ENCODE measurements around the gene NNMT.

The NNMT gene

GRCh38 chr11:114344494-114344893, 48.3 kb downstream of the NNMT start:
- no peak for TF ChIP-seq SIN3A (IDR thresholded peaks at IDR 0.05; ENCODE audit: borderline replicate concordance, insufficient read depth, low read length)
- no peak for TF ChIP-seq POLR2AphosphoS5 (IDR thresholded peaks at IDR 0.05; ENCODE audit: low read depth, low read length)
- TF ChIP-seq FOXP2 (optimal IDR thresholded peaks at IDR 0.05; ENCODE audit: borderline replicate concordance, extremely low read depth, extremely low read length, insufficient read depth) = no peak
- no peak for TF ChIP-seq TAF1 (IDR thresholded peaks at IDR 0.05; ENCODE audit: borderline replicate concordance, insufficient read depth, low read length)

GRCh38 chr11:114345575-114346222, 49.5 kb downstream of the NNMT start:
- TF ChIP-seq SIN3A (IDR thresholded peaks at IDR 0.05; ENCODE audit: borderline replicate concordance, insufficient read depth, low read length) = no peak

- TF ChIP-seq SIN3A (IDR thresholded peaks at IDR 0.05; ENCODE audit: borderline replicate concordance, insufficient read depth, low read length) (no peak), TAF1 (IDR thresholded peaks at IDR 0.05; ENCODE audit: borderline replicate concordance, insufficient read depth, low read length) (no peak), FOXP2 (optimal IDR thresholded peaks at IDR 0.05; ENCODE audit: borderline replicate concordance, extremely low read depth, extremely low read length, insufficient read depth) (no peak), POLR2AphosphoS5 (IDR thresholded peaks at IDR 0.05; ENCODE audit: low read depth, low read length) (no peak)
- TF ChIP-seq, protein P1, sequence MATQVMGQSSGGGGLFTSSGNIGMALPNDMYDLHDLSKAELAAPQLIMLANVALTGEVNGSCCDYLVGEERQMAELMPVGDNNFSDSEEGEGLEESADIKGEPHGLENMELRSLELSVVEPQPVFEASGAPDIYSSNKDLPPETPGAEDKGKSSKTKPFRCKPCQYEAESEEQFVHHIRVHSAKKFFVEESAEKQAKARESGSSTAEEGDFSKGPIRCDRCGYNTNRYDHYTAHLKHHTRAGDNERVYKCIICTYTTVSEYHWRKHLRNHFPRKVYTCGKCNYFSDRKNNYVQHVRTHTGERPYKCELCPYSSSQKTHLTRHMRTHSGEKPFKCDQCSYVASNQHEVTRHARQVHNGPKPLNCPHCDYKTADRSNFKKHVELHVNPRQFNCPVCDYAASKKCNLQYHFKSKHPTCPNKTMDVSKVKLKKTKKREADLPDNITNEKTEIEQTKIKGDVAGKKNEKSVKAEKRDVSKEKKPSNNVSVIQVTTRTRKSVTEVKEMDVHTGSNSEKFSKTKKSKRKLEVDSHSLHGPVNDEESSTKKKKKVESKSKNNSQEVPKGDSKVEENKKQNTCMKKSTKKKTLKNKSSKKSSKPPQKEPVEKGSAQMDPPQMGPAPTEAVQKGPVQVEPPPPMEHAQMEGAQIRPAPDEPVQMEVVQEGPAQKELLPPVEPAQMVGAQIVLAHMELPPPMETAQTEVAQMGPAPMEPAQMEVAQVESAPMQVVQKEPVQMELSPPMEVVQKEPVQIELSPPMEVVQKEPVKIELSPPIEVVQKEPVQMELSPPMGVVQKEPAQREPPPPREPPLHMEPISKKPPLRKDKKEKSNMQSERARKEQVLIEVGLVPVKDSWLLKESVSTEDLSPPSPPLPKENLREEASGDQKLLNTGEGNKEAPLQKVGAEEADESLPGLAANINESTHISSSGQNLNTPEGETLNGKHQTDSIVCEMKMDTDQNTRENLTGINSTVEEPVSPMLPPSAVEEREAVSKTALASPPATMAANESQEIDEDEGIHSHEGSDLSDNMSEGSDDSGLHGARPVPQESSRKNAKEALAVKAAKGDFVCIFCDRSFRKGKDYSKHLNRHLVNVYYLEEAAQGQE (IDR thresholded peaks at IDR 0.05; ENCODE audit: insufficient read depth in 1 of 2, low read depth in 2 of 2, low read length in 2 of 2) = no peak
These were observed 50.5 kb downstream of the NNMT start for GRCh38 chr11:114346709-114347141.

GRCh38 chr11:114348200-114349191, 52.3 kb downstream of the NNMT start:
- TF ChIP-seq SIN3A (IDR thresholded peaks at IDR 0.05; ENCODE audit: borderline replicate concordance, insufficient read depth, low read length) (no peak), TAF1 (IDR thresholded peaks at IDR 0.05; ENCODE audit: borderline replicate concordance, insufficient read depth, low read length) (no peak)

DNA sequence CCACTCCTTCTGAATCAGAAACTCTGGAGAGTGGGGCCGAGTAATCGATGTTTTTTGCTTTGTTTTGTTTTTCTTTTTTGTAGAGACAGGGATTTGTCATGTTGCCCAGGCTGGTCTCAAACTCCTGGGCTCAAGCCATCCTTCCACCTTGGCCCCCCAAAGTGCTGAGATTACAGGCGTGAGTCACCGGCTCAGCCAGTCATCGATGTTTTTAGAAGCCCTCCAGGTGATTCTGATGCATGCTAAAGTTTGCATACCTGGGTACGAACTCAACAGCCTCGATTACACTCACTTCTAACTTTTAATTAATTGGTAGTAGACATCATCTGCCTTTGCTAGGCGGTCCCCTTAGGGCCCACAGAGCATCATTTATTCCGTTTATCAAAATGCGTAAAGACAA, 53.8 kb downstream of the NNMT start:
- TF ChIP-seq POLR2AphosphoS5 (IDR thresholded peaks at IDR 0.05; ENCODE audit: low read depth, low read length) (no peak), SIN3A (IDR thresholded peaks at IDR 0.05; ENCODE audit: borderline replicate concordance, insufficient read depth, low read length) (no peak), TAF1 (IDR thresholded peaks at IDR 0.05; ENCODE audit: borderline replicate concordance, insufficient read depth, low read length) (no peak), FOXP2 (optimal IDR thresholded peaks at IDR 0.05; ENCODE audit: borderline replicate concordance, extremely low read depth, extremely low read length, insufficient read depth) (no peak)
- TF ChIP-seq, protein P1 (IDR thresholded peaks at IDR 0.05; ENCODE audit: insufficient read depth in 1 of 2, low read depth in 2 of 2, low read length in 2 of 2) = no peak

GRCh38 chr11:114353443-114353842, 57.2 kb downstream of the NNMT start:
- TF ChIP-seq FOXP2 (optimal IDR thresholded peaks at IDR 0.05; ENCODE audit: borderline replicate concordance, extremely low read depth, extremely low read length, insufficient read depth) (no peak), POLR2AphosphoS5 (IDR thresholded peaks at IDR 0.05; ENCODE audit: low read depth, low read length) (no peak), TAF1 (IDR thresholded peaks at IDR 0.05; ENCODE audit: borderline replicate concordance, insufficient read depth, low read length) (no peak), SIN3A (IDR thresholded peaks at IDR 0.05; ENCODE audit: borderline replicate concordance, insufficient read depth, low read length) (no peak)
- TF ChIP-seq, protein P1 (IDR thresholded peaks at IDR 0.05; ENCODE audit: insufficient read depth in 1 of 2, low read depth in 2 of 2, low read length in 2 of 2) = no peak

All from PFSK-1 (cell line).